OCI-LY1 (cell line): Measurements from ENCODE around the gene TRIM67.

Experiments used
- H2AFZ ChIP-seq: fragments of 200-600 bp; sonication (generic), shearing (Covaris generic); 2 replicates; pipeline ENCODE4 v1.6.0; 2014; ENCODE audit warnings: antibody characterized with exemption, mild to moderate bottlenecking, low read length
- H3F3A ChIP-seq: fragments of 200-600 bp; sonication (generic), shearing (Covaris generic); 2 replicates; pipeline ENCODE4 v1.6.0; 2014; ENCODE audit warnings: mild to moderate bottlenecking, antibody characterized with exemption, low read length, moderate library complexity; ENCODE audit not compliant: insufficient read depth
- H3K27ac ChIP-seq: fragments of 200-600 bp; sonication (generic); 2 replicates; pipeline ENCODE4 v1.5.1; 2014; ENCODE audit warnings: low read length, mixed run types, mild to moderate bottlenecking, low read depth; ENCODE audit not compliant: poor library complexity, severe bottlenecking
- H3K27me3 ChIP-seq: fragments of 200-600 bp; sonication (generic); 2 replicates; pipeline ENCODE4 v1.6.0; 2014; ENCODE audit warnings: antibody characterized with exemption, mild to moderate bottlenecking, low read length, moderate library complexity; ENCODE audit not compliant: insufficient read depth
- H3K36me3 ChIP-seq: fragments of 200-600 bp; sonication (generic); 2 replicates; pipeline ENCODE4 v1.6.1; 2014; ENCODE audit warnings: mild to moderate bottlenecking, antibody characterized with exemption, low read length, moderate library complexity, mixed read lengths; ENCODE audit not compliant: insufficient read depth
- H3K4me1 ChIP-seq: fragments of 200-600 bp; sonication (generic); 2 replicates; pipeline ENCODE4 v1.5.1; 2014; ENCODE audit warnings: mild to moderate bottlenecking, low read length, moderate library complexity; ENCODE audit not compliant: insufficient read depth, severe bottlenecking
- H3K4me2 ChIP-seq: fragments of 200-600 bp; sonication (generic), shearing (Covaris generic); 2 replicates; pipeline ENCODE4 v1.6.1; 2014; ENCODE audit warnings: low read length
- H3K4me3 ChIP-seq: fragments of 200-600 bp; sonication (generic); 2 replicates; pipeline ENCODE4 v1.5.1; 2014; ENCODE audit warnings: low read length, low read depth, mild to moderate bottlenecking, mixed read lengths; ENCODE audit not compliant: poor library complexity, severe bottlenecking
- H3K79me2 ChIP-seq: fragments of 200-600 bp; shearing (Covaris generic); 2 replicates; pipeline ENCODE4 v1.6.1; 2016; ENCODE audit warnings: mixed run types, low read length, mixed read lengths; ENCODE audit not compliant: insufficient read depth
- H3K9ac ChIP-seq: fragments of 200-600 bp; sonication (generic), shearing (Covaris generic); 2 replicates; pipeline ENCODE4 v1.6.1; 2014; ENCODE audit warnings: mild to moderate bottlenecking, low read length, mixed read lengths
- H3K9me2 ChIP-seq: fragments of 200-600 bp; sonication (generic), shearing (Covaris generic); 2 replicates; pipeline ENCODE4 v1.6.1; 2014; ENCODE audit warnings: low read depth, mild to moderate bottlenecking, low read length, mixed read lengths
- H3K9me3 ChIP-seq: fragments of 200-600 bp; shearing (Covaris generic); 2 replicates; pipeline ENCODE4 v1.6.1; 2014; ENCODE audit warnings: low read length, mixed read lengths
- H4K20me1 ChIP-seq: fragments of 200-600 bp; sonication (generic), shearing (Covaris generic); 2 replicates; pipeline ENCODE4 v1.6.0; 2016; ENCODE audit warnings: mild to moderate bottlenecking, low read length; ENCODE audit not compliant: insufficient read depth
- CTCF ChIP-seq: fragments of 200-600 bp; sonication (generic), shearing (Covaris generic); IDR thresholded peaks from 2 replicates; pipeline ENCODE4 v1.5.1; 2017; ENCODE audit warnings: mild to moderate bottlenecking, antibody characterized with exemption, low read length, moderate library complexity, mixed read lengths
- EZH2 ChIP-seq: fragments of 200-600 bp; sonication (generic), shearing (Covaris generic); IDR thresholded peaks from 2 replicates; pipeline ENCODE4 v1.8.0; 2017; ENCODE audit warnings: borderline replicate concordance, mixed run types, mild to moderate bottlenecking, antibody characterized with exemption, low read length, moderate library complexity, mixed read lengths

The TRIM67 gene

GRCh38 chr1:231216498-231216897, 54.6 kb downstream of the TRIM67 start:
- H3K79me2 ChIP-seq, result no peaks in the 10 kb centered on the region
- H3K9me2 ChIP-seq, result no peaks in the 10 kb centered on the region
- H3K36me3 ChIP-seq, result no peaks in the 10 kb centered on the region
- no peak overlapping the region for H2AFZ ChIP-seq
- no peak overlapping the region for H3K27ac ChIP-seq
- TF ChIP-seq EZH2, result no peak
- no peak for TF ChIP-seq CTCF
- no peak overlapping the region for H3K4me2 ChIP-seq
- H3F3A ChIP-seq, result no peaks in the 10 kb centered on the region
- H4K20me1 ChIP-seq, result no peaks in the 10 kb centered on the region
- peaks cover 25% of the 10 kb centered on the region for H3K4me1 ChIP-seq
- no peak overlapping the region for H3K9ac ChIP-seq
- no peak overlapping the region for H3K4me3 ChIP-seq
- H3K27me3 ChIP-seq, result no peaks in the 10 kb centered on the region
- no peaks in the 10 kb centered on the region for H3K9me3 ChIP-seq

GRCh38 chr1:231217056-231217455, 55.2 kb downstream of the TRIM67 start:
- no peak overlapping the region for H2AFZ ChIP-seq

GRCh38 chr1:231218078-231218477, 56.2 kb downstream of the TRIM67 start:
- Histone ChIP-seq H3K27ac (no peak overlapping the region), H2AFZ (no peak overlapping the region), H3K9me3 (no peaks in the 10 kb centered on the region), H3K4me1 (peaks cover 19% of the 10 kb centered on the region), H3K27me3 (no peaks in the 10 kb centered on the region), H3K36me3 (peaks cover 8% of the 10 kb centered on the region), H3F3A (no peaks in the 10 kb centered on the region), H3K4me3 (no peak overlapping the region), H3K9ac (no peak overlapping the region), H4K20me1 (no peaks in the 10 kb centered on the region), H3K79me2 (no peaks in the 10 kb centered on the region), H3K9me2 (no peaks in the 10 kb centered on the region), H3K4me2 (no peak overlapping the region)
- TF ChIP-seq CTCF (no peak), EZH2 (no peak)

More at GRCh38 chr1:231217056-231217455, 55.2 kb downstream of the TRIM67 start:
- no peak overlapping the region for H3K4me3 ChIP-seq
- no peaks in the 10 kb centered on the region for H3K36me3 ChIP-seq
- no peaks in the 10 kb centered on the region for H3K79me2 ChIP-seq
- H3K27ac ChIP-seq, result no peak overlapping the region
- H3K9ac ChIP-seq, result no peak overlapping the region
- H3F3A ChIP-seq, result no peaks in the 10 kb centered on the region
- H3K9me3 ChIP-seq, result no peaks in the 10 kb centered on the region
- TF ChIP-seq EZH2 (no peak), CTCF (no peak)
- no peak overlapping the region for H3K4me2 ChIP-seq
- H3K9me2 ChIP-seq, result no peaks in the 10 kb centered on the region
- peaks cover 19% of the 10 kb centered on the region for H3K4me1 ChIP-seq
- no peaks in the 10 kb centered on the region for H4K20me1 ChIP-seq
- no peaks in the 10 kb centered on the region for H3K27me3 ChIP-seq
